Osteoblast (primary cell): ENCODE results near the gene SEC22C. TPM values are rescaled to one million over a fixed set of nuclear protein-coding genes. Genes with fewer than 3 reads are reported as not detected.

Source experiments
- DNase-seq: peaks from one replicate; pipeline ENCODE4 v3.0.0; 2011; ENCODE audit warnings: low spot score, mixed read lengths; ENCODE audit not compliant: insufficient read length; ENCODE audit errors: missing footprints
- H2AFZ ChIP-seq: 2 replicates; pipeline ENCODE4 v1.6.0; 2011; ENCODE audit warnings: mild to moderate bottlenecking, low read length
- H3K27ac ChIP-seq: 2 replicates; pipeline ENCODE4 v1.5.1; 2011; ENCODE audit warnings: mild to moderate bottlenecking, low read depth, low read length, moderate library complexity
- H3K27me3 ChIP-seq: 2 replicates; pipeline ENCODE4 v1.6.0; 2012; ENCODE audit warnings: mild to moderate bottlenecking, control low read depth, inconsistent platforms, low read length, moderate library complexity; ENCODE audit not compliant: insufficient read depth
- H3K36me3 ChIP-seq: 2 replicates; pipeline ENCODE4 v1.5.1; 2011; ENCODE audit warnings: mild to moderate bottlenecking, low read length, control low read depth, moderate library complexity; ENCODE audit not compliant: insufficient read depth
- H3K4me1 ChIP-seq: 2 replicates; pipeline ENCODE4 v1.5.1; 2011; ENCODE audit warnings: mild to moderate bottlenecking, low read length, control low read depth, moderate library complexity; ENCODE audit not compliant: insufficient read depth
- H3K4me2 ChIP-seq: 2 replicates; pipeline ENCODE4 v1.6.0; 2011; ENCODE audit warnings: mild to moderate bottlenecking, low read length; ENCODE audit not compliant: insufficient read depth
- H3K4me3 ChIP-seq: fragments of 200-600 bp; sonication (generic); 3 replicates; pipeline ENCODE4 v1.5.1; 2012; ENCODE audit warnings: mild to moderate bottlenecking, low read length, inconsistent platforms; ENCODE audit not compliant: insufficient read depth
- H3K79me2 ChIP-seq: 2 replicates; pipeline ENCODE4 v1.6.0; 2012; ENCODE audit warnings: mild to moderate bottlenecking, low read length, control low read depth, inconsistent platforms; ENCODE audit not compliant: insufficient read depth
- H3K9me3 ChIP-seq: 2 replicates; pipeline ENCODE4 v1.5.1; 2011; ENCODE audit warnings: low read depth, low read length, control low read depth
- H4K20me1 ChIP-seq: 2 replicates; pipeline ENCODE4 v1.6.0; 2012; ENCODE audit warnings: mild to moderate bottlenecking, low read length, control low read depth; ENCODE audit not compliant: insufficient read depth
- total RNA-seq: library from RNA; depleted of rRNA; stranded (reverse); fragments of >200 nt; gene quantifications from 2 replicates; pipeline ENCODE4 v1.2.3, GENCODE V29; 2012
- TF ChIP-seq, protein P1 (sequence below): IDR thresholded peaks from 2 replicates; pipeline ENCODE4 v1.5.1; 2011; ENCODE audit warnings: mild to moderate bottlenecking, low read depth, low read length, moderate library complexity; ENCODE audit errors: extremely low read depth

The SEC22C gene
- total RNA-seq, 1 donor: 60.1 TPM

DNA sequence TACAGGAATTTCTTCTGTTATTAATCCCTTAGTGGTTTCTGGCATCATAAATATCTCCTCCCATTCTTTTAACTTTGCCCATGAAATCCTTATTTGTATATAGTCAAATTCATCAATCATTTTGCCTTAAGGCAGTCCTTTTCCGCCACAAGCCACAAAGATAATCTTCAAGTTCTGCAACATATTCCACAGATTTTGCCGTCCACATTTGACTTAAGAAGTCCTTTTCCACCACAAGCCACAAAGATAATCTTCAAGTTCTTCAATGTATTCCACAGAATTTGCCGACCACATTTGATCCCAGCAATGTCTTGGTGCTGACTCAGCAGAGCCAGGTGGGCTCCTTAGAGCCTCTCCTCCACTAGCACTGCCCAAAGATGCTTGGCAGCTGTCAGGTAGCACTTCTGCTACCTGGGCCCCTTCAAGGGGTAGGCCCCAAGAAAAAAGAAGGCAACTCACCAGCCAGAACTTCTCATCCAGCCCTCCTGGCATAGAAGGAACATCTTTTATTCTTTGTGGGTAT lies 35.0 kb downstream of the SEC22C start:
- H3K27ac ChIP-seq: no peak overlapping the region

DNA sequence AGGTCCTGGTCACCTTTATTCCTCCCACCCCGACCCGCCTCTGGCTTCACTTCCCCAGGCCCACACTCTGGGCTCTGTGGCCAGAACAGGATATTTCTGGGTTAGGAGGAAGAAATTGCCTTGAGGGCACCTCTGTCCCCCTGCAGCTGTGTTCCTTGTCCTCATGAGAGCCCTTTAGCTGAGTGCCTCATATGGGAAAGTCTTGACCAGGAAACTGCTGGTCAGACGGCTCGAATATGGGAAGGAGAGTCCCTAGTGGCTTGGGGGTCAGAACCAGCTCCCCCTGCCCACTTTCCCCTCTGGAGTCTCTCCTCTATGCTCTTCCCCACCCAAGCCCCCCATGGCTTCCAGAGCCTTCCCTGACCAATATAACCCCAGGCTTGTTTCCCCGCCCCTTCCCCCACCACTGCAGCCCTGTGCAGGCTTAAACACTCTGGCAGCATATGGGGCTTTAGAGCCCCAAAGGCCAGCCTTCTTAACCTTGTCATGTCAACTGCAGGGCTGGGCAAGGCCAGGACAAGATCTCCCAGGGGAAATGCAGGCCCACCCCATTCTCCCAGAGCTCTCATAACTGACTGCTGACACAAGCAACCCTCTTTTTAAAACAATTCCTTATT lies 36.4 kb downstream of the SEC22C start:
- Histone ChIP-seq H3K27me3 (no peaks in the 10 kb centered on the region), H3K36me3 (peaks cover 2% of the 10 kb centered on the region), H2AFZ (no peak overlapping the region), H4K20me1 (peaks cover 3% of the 10 kb centered on the region), H3K9me3 (no peaks in the 10 kb centered on the region), H3K79me2 (no peaks in the 10 kb centered on the region), H3K27ac (no peak overlapping the region), H3K4me3 (no peak overlapping the region), H3K4me2 (no peak overlapping the region), H3K4me1 (no peaks in the 10 kb centered on the region)
- no peak for DNase-seq
- TF ChIP-seq, protein P1, sequence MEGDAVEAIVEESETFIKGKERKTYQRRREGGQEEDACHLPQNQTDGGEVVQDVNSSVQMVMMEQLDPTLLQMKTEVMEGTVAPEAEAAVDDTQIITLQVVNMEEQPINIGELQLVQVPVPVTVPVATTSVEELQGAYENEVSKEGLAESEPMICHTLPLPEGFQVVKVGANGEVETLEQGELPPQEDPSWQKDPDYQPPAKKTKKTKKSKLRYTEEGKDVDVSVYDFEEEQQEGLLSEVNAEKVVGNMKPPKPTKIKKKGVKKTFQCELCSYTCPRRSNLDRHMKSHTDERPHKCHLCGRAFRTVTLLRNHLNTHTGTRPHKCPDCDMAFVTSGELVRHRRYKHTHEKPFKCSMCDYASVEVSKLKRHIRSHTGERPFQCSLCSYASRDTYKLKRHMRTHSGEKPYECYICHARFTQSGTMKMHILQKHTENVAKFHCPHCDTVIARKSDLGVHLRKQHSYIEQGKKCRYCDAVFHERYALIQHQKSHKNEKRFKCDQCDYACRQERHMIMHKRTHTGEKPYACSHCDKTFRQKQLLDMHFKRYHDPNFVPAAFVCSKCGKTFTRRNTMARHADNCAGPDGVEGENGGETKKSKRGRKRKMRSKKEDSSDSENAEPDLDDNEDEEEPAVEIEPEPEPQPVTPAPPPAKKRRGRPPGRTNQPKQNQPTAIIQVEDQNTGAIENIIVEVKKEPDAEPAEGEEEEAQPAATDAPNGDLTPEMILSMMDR: no peak

More for the DNA sequence above, 35.0 kb downstream of the SEC22C start:
- no peaks in the 10 kb centered on the region for H3K4me1 ChIP-seq
- H2AFZ ChIP-seq: no peak overlapping the region
- H3K27me3 ChIP-seq: no peaks in the 10 kb centered on the region
- no peak overlapping the region for H3K4me3 ChIP-seq
- H3K79me2 ChIP-seq: no peaks in the 10 kb centered on the region
- peaks cover 3% of the 10 kb centered on the region for H4K20me1 ChIP-seq
- DNase-seq: no peak
- peaks cover 9% of the 10 kb centered on the region for H3K36me3 ChIP-seq
- TF ChIP-seq, protein P1: no peak
- H3K9me3 ChIP-seq: no peaks in the 10 kb centered on the region
- no peak overlapping the region for H3K4me2 ChIP-seq

DNA sequence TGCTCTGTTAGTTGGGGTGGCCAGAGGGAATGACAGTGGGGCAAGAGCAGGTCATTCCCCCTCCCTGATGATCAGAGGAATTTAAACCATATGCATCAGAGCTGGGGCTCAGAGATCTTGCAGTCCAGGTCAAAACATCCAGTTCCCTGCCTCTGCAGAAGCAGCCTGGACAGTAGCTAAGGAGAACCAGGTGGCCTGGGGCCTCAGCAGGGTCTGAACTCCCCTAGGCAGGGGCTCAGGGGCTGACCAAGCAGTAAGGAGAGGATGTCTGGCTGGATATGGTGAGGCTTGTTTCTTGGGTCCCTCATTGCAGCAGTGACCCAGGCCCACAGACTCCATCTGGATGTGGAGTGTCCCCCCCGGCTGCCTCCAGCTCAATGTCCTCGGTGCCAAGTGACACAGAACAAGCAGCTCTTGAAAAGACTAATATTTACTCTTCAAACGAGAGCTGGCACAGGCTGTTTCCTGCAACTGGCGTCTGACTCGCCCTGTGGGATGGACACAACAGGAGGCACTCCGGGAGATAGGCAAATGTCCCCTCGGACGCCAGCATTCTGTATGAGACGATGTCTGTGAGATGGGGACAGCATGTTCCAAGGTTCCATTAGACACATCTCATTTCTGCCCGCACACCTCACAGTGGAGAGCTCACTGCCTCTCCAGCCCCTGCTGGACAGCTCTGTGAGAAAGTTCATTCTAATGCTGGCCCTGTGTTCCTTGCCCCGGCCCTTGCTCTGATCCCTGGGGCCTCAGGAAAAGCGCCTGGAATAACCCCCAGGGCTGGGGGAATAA lies 37.1 kb downstream of the SEC22C start:
- TF ChIP-seq, protein P1: peak; percentile 12
- Histone ChIP-seq H3K4me2 (no peak overlapping the region), H4K20me1 (peaks cover 6% of the 10 kb centered on the region), H2AFZ (no peak overlapping the region), H3K79me2 (no peaks in the 10 kb centered on the region), H3K27ac (no peak overlapping the region), H3K4me1 (no peaks in the 10 kb centered on the region), H3K4me3 (no peak overlapping the region), H3K36me3 (no peaks in the 10 kb centered on the region), H3K9me3 (no peaks in the 10 kb centered on the region), H3K27me3 (no peaks in the 10 kb centered on the region)
- DNase-seq: no peak

DNA sequence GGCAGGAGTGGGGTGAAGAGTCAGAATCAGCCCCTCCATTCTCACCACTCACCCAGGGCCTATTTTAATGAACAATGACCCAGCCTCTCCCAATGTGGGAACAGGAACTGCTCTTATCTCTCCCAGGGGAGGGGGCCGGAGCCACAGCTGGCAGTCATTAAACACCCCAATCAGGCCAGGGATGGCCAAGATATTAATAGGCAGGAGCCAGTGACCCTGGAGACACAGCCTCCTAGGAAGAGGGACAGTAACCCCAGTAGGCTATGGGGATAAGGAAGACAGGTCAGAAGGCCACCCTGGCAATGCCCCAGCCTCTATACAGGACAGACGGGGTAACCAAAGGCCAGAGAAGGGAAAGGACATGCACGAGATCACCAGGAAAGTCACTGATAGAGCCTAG lies 40.7 kb downstream of the SEC22C start:
- TF ChIP-seq, protein P1: no peak
- Histone ChIP-seq H3K9me3 (no peaks in the 10 kb centered on the region), H3K36me3 (no peaks in the 10 kb centered on the region), H3K4me3 (no peak overlapping the region), H2AFZ (no peak overlapping the region), H3K4me2 (no peak overlapping the region), H3K79me2 (no peaks in the 10 kb centered on the region), H4K20me1 (peaks cover 6% of the 10 kb centered on the region), H3K27ac (no peak overlapping the region), H3K27me3 (no peaks in the 10 kb centered on the region), H3K4me1 (no peaks in the 10 kb centered on the region)
- no peak for DNase-seq
